Measurements from ENCODE around the gene CABLES1.
"Not testable (repeated sequence)": the region's sequence is repeated elsewhere in the genome, so short reads cannot be mapped to it uniquely, and the experiment has no call there.

The CABLES1 gene

GRCh38 chr18:23269068-23269467 lies 133.8 kb downstream of the CABLES1 start:
- DNase-seq (ENCODE audit: low read depth) = not testable (repeated sequence)

- no peak for DNase-seq (ENCODE audit: low read depth)
These were observed 134.6 kb downstream of the CABLES1 start for GRCh38 chr18:23269928-23270327.

- DNase-seq (ENCODE audit: low read depth) = no peak
These were observed 135.8 kb downstream of the CABLES1 start for GRCh38 chr18:23270986-23271680.

GRCh38 chr18:23272498-23273232 lies 137.4 kb downstream of the CABLES1 start:
- DNase-seq (ENCODE audit: low read depth) = no peak

GRCh38 chr18:23273443-23273966 lies 138.2 kb downstream of the CABLES1 start:
- DNase-seq (ENCODE audit: low read depth) = no peak

- DNase-seq (ENCODE audit: low read depth) = no peak
These were observed 139.6 kb downstream of the CABLES1 start for GRCh38 chr18:23274638-23275482.

GRCh38 chr18:23276451-23276850 lies 141.2 kb downstream of the CABLES1 start:
- no peak for DNase-seq (ENCODE audit: low read depth)

GRCh38 chr18:23277399-23277798 lies 142.1 kb downstream of the CABLES1 start:
- DNase-seq (ENCODE audit: low read depth) = no peak

- DNase-seq (ENCODE audit: low read depth) = no peak
These were observed 144.6 kb downstream of the CABLES1 start for GRCh38 chr18:23279931-23280330.

- no peak for DNase-seq (ENCODE audit: low read depth)
These were observed 145.6 kb downstream of the CABLES1 start for GRCh38 chr18:23280844-23281243.

GRCh38 chr18:23281626-23282436 lies 146.5 kb downstream of the CABLES1 start:
- DNase-seq (ENCODE audit: low read depth) = no peak

GRCh38 chr18:23282437-23282781 lies 147.1 kb downstream of the CABLES1 start:
- DNase-seq (ENCODE audit: low read depth) = no peak

GRCh38 chr18:23283916-23284430 lies 148.7 kb downstream of the CABLES1 start:
- DNase-seq (ENCODE audit: low read depth) = no peak

GRCh38 chr18:23284629-23285028 lies 149.3 kb downstream of the CABLES1 start:
- DNase-seq (ENCODE audit: low read depth) = no peak

- not testable (repeated sequence) for DNase-seq (ENCODE audit: low read depth)
These were observed 150.3 kb downstream of the CABLES1 start for GRCh38 chr18:23285581-23285980.

- DNase-seq (ENCODE audit: low read depth) = no peak
These were observed 156.3 kb downstream of the CABLES1 start for GRCh38 chr18:23291456-23292205.

GRCh38 chr18:23300231-23300805 lies 165.0 kb downstream of the CABLES1 start:
- DNase-seq (ENCODE audit: low read depth) = no peak

GRCh38 chr18:23301972-23302371 lies 166.7 kb downstream of the CABLES1 start:
- DNase-seq (ENCODE audit: low read depth) = no peak

- DNase-seq (ENCODE audit: low read depth) = no peak
These were observed 167.2 kb downstream of the CABLES1 start for GRCh38 chr18:23302511-23302850.

GRCh38 chr18:23302851-23303527 lies 167.7 kb downstream of the CABLES1 start:
- no peak for DNase-seq (ENCODE audit: low read depth)
